Loucy (cell line): ENCODE data around the gene OR11H6.
"Not testable (repeated sequence)": the region's sequence is repeated elsewhere in the genome, so short reads cannot be mapped to it uniquely, and the experiment has no call there.

ENCODE experiments used
- H2AFZ ChIP-seq: fragments of 200-600 bp; sonication (generic); 2 replicates; pipeline ENCODE4 v1.6.0; 2016; ENCODE audit warnings: antibody characterized with exemption, mild to moderate bottlenecking, low read length, moderate library complexity
- H3F3A ChIP-seq: fragments of 200-600 bp; 2 replicates; pipeline ENCODE4 v1.6.0; 2016; ENCODE audit warnings: antibody characterized with exemption, low read depth, mild to moderate bottlenecking
- H3K27me3 ChIP-seq: fragments of 200-600 bp; sonication (generic); 2 replicates; pipeline ENCODE4 v1.6.1; 2014; ENCODE audit warnings: low read length, mild to moderate bottlenecking; ENCODE audit not compliant: insufficient read depth, poor library complexity, severe bottlenecking
- H3K36me3 ChIP-seq: fragments of 200-600 bp; sonication (generic); 2 replicates; pipeline ENCODE4 v1.6.1; 2016; ENCODE audit warnings: low read length; ENCODE audit not compliant: insufficient read depth
- H3K4me1 ChIP-seq: fragments of 200-600 bp; sonication (generic); 2 replicates; pipeline ENCODE4 v1.5.1; 2014; ENCODE audit warnings: low read length, mild to moderate bottlenecking; ENCODE audit not compliant: insufficient read depth, poor library complexity, severe bottlenecking
- H3K4me2 ChIP-seq: fragments of 200-600 bp; sonication (generic); 2 replicates; pipeline ENCODE4 v1.6.0; 2014; ENCODE audit warnings: antibody characterized with exemption, low read length, low read depth, mild to moderate bottlenecking; ENCODE audit not compliant: poor library complexity, severe bottlenecking
- H3K4me3 ChIP-seq: fragments of 200-600 bp; sonication (generic); 2 replicates; pipeline ENCODE4 v1.5.1; 2014; ENCODE audit warnings: low read length, mild to moderate bottlenecking, mixed read lengths; ENCODE audit not compliant: poor library complexity, severe bottlenecking
- H3K79me2 ChIP-seq: fragments of 200-600 bp; sonication (generic); 2 replicates; pipeline ENCODE4 v1.6.1; 2014; ENCODE audit warnings: low read length; ENCODE audit not compliant: insufficient read depth
- H3K9ac ChIP-seq: fragments of 200-600 bp; sonication (generic); 2 replicates; pipeline ENCODE4 v1.6.0; 2014; ENCODE audit warnings: mild to moderate bottlenecking, low read depth, low read length, moderate library complexity; ENCODE audit not compliant: poor library complexity, severe bottlenecking
- H3K9me2 ChIP-seq: fragments of 200-600 bp; sonication (generic); replicated peaks from 2 replicates; pipeline ENCODE4 v1.6.1; 2016; ENCODE audit warnings: low read depth, low read length, mixed read lengths
- H3K9me3 ChIP-seq: fragments of 200-600 bp; sonication (generic); 2 replicates; pipeline ENCODE4 v1.6.1; 2014; ENCODE audit warnings: mild to moderate bottlenecking, antibody characterized with exemption, low read length, low read depth; ENCODE audit not compliant: insufficient read depth
- H4K20me1 ChIP-seq: fragments of 200-600 bp; sonication (generic); 2 replicates; pipeline ENCODE4 v1.6.0; 2014; ENCODE audit warnings: antibody characterized with exemption, low read length, mild to moderate bottlenecking; ENCODE audit not compliant: insufficient read depth, poor library complexity, severe bottlenecking
- EZH2phosphoT487 ChIP-seq: fragments of 200-600 bp; IDR thresholded peaks from 2 replicates; pipeline ENCODE4 v1.6.1; 2018; ENCODE audit warnings: antibody characterized with exemption, mild to moderate bottlenecking, moderate library complexity, borderline replicate concordance
- TF ChIP-seq, protein P1 (sequence below): fragments of 200-600 bp; sonication (generic); conservative IDR thresholded peaks from 2 replicates; pipeline ENCODE4 v1.5.1; 2014; ENCODE audit warnings: mild to moderate bottlenecking, antibody characterized with exemption, low read length

OR11H6 gene

DNA sequence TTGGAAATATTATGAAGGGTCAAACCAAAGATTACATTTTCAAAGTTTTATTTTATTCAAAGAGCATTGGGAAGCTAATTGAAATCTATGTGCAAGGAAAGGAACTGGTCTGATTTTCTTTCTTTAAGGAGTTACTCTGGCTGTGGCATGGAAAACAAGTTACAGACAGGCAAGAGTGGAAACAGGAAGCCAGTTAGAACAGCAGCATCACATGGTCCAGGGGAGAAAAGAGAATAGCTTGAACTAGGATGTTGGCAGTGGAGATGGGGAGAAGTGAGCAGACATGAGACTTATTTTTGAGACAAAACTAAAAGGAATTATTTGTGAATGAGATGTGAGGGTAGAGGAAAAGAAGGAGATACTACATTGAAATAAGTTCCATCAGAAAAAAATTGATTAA is 29.4 kb upstream of the OR11H6 start:
- H3K4me2 ChIP-seq, result no peak overlapping the region
- H2AFZ ChIP-seq, result peak overlapping the region; percentile 45; the same call in 1 of the 2 replicates
- H3K9ac ChIP-seq, result no peak overlapping the region
- H4K20me1 ChIP-seq, result no peaks in the 10 kb centered on the region
- no peaks in the 10 kb centered on the region for H3F3A ChIP-seq
- no peaks in the 10 kb centered on the region for H3K27me3 ChIP-seq
- H3K79me2 ChIP-seq, result no peaks in the 10 kb centered on the region
- no peaks in the 10 kb centered on the region for H3K9me2 ChIP-seq
- no peaks in the 10 kb centered on the region for H3K4me1 ChIP-seq
- no peak overlapping the region for H3K4me3 ChIP-seq
- H3K9me3 ChIP-seq, result no peaks in the 10 kb centered on the region
- no peaks in the 10 kb centered on the region for H3K36me3 ChIP-seq
- TF ChIP-seq, protein P1, sequence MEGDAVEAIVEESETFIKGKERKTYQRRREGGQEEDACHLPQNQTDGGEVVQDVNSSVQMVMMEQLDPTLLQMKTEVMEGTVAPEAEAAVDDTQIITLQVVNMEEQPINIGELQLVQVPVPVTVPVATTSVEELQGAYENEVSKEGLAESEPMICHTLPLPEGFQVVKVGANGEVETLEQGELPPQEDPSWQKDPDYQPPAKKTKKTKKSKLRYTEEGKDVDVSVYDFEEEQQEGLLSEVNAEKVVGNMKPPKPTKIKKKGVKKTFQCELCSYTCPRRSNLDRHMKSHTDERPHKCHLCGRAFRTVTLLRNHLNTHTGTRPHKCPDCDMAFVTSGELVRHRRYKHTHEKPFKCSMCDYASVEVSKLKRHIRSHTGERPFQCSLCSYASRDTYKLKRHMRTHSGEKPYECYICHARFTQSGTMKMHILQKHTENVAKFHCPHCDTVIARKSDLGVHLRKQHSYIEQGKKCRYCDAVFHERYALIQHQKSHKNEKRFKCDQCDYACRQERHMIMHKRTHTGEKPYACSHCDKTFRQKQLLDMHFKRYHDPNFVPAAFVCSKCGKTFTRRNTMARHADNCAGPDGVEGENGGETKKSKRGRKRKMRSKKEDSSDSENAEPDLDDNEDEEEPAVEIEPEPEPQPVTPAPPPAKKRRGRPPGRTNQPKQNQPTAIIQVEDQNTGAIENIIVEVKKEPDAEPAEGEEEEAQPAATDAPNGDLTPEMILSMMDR, result no peak
- no peak for TF ChIP-seq EZH2phosphoT487

DNA sequence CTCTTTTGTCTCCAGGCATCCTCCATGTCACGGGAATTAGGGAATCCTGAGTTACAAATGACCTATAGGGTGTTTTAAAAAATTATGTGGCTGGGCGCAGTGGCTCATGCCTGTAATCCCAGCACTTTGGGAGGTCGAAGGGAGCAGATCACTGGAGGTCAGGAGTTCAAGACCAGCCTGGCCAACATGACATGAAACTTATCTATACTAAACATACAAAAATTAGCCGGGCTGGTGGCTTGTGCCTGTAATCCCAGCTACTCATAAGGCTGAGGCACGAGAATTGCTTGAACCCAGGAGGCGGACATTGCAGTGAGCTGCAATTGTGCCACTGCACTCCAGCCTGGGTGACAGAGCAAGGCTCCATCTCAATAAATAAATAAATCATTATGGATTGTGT is 28.3 kb upstream of the OR11H6 start:
- not testable (repeated sequence) for H4K20me1 ChIP-seq, H3K4me2 ChIP-seq, H3K27me3 ChIP-seq, H3K79me2 ChIP-seq, H3K9ac ChIP-seq, H3K36me3 ChIP-seq, H3K4me1 ChIP-seq, H3K9me2 ChIP-seq, H3K4me3 ChIP-seq, H2AFZ ChIP-seq, H3K9me3 ChIP-seq, H3F3A ChIP-seq

DNA sequence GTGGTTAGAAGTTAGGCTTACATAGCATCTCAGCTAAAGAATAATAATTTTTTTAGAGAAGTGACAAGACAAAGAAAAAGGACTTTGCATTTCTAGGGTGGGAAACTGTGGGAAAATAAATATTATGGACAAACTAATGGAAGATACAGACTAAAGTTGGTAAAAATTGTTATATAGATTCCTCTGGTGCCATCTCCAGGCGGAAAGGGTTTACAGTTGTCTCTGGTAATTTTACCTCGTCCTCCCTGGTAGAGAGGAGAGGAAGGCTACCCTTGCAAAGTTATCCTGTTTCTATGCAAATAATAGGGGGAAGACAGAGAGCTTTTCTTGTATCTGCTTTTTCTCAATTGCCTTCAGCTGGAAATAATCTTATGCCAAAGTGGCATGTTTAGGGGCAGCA is 27.6 kb upstream of the OR11H6 start:
- Histone ChIP-seq H3K9me2 (no peaks in the 10 kb centered on the region), H3K79me2 (no peaks in the 10 kb centered on the region), H3K9me3 (no peaks in the 10 kb centered on the region), H2AFZ (no peak overlapping the region), H3K4me1 (no peaks in the 10 kb centered on the region), H3K4me3 (no peak overlapping the region), H3K4me2 (no peak overlapping the region), H3K27me3 (no peaks in the 10 kb centered on the region), H3K36me3 (no peaks in the 10 kb centered on the region), H4K20me1 (no peaks in the 10 kb centered on the region), H3K9ac (no peak overlapping the region), H3F3A (no peaks in the 10 kb centered on the region)
- no peak for TF ChIP-seq EZH2phosphoT487
- TF ChIP-seq, protein P1, result peak; percentile 50

DNA sequence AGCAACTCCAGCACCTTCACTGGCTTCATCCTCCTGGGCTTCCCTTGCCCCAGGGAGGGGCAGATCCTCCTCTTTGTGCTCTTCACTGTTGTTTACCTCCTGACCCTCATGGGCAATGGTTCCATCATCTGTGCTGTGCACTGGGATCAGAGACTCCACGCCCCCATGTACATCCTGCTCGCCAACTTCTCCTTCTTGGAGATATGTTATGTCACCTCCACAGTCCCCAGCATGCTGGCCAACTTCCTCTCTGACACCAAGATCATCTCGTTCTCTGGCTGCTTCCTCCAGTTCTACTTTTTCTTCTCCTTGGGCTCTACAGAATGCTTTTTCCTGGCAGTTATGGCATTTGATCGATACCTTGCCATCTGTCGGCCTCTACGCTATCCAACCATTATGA is 26.1 kb upstream of the OR11H6 start:
- H4K20me1 ChIP-seq, result no peaks in the 10 kb centered on the region
- no peak overlapping the region for H2AFZ ChIP-seq
- no peaks in the 10 kb centered on the region for H3K27me3 ChIP-seq
- no peaks in the 10 kb centered on the region for H3F3A ChIP-seq
- H3K9me2 ChIP-seq, result no peaks in the 10 kb centered on the region
- TF ChIP-seq, protein P1, result no peak
- no peak for TF ChIP-seq EZH2phosphoT487
- H3K4me2 ChIP-seq, result no peak overlapping the region
- no peaks in the 10 kb centered on the region for H3K9me3 ChIP-seq
- no peak overlapping the region for H3K4me3 ChIP-seq
- no peaks in the 10 kb centered on the region for H3K4me1 ChIP-seq
- H3K9ac ChIP-seq, result no peak overlapping the region
- H3K36me3 ChIP-seq, result no peaks in the 10 kb centered on the region
- H3K79me2 ChIP-seq, result no peaks in the 10 kb centered on the region
